Hypothalamus (tissue), 51 donors: Measurements from ENCODE around the gene DCK.
"Not testable (repeated sequence)": the region's sequence is repeated elsewhere in the genome, so short reads cannot be mapped to it uniquely, and the experiment has no call there.

Experiments
- DNase-seq, 51 donors: peaks; one replicate each; lab custom pipeline; 2025; lab: John Stamatoyannopoulos, UW

Gene DCK

GRCh38 chr4:70997546-70997945 lies 4.1 kb downstream of the DCK start:
- DNase-seq: no peak

DNA sequence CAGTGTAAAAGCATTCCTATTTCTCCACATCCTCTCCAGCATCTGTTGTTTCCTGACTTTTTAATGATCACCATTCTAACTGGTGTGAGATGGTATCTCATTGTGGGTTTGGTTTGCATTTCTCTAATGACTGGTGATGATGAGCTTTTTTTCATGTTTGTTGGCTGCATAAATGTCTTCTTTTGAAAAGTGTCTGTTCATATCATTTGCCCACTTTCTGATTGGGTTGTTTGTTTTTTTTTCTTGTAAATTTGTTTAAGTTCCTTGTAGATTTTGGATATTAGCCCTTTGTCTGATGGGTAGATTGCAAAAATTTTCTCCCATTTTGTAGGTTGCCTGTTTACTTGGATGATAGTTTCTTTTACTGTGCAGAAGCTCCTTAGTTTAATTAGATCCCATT lies 6.2 kb downstream of the DCK start:
- not testable (repeated sequence) for DNase-seq

GRCh38 chr4:71001363-71001762 lies 7.9 kb downstream of the DCK start:
- not testable (repeated sequence) for DNase-seq

DNA sequence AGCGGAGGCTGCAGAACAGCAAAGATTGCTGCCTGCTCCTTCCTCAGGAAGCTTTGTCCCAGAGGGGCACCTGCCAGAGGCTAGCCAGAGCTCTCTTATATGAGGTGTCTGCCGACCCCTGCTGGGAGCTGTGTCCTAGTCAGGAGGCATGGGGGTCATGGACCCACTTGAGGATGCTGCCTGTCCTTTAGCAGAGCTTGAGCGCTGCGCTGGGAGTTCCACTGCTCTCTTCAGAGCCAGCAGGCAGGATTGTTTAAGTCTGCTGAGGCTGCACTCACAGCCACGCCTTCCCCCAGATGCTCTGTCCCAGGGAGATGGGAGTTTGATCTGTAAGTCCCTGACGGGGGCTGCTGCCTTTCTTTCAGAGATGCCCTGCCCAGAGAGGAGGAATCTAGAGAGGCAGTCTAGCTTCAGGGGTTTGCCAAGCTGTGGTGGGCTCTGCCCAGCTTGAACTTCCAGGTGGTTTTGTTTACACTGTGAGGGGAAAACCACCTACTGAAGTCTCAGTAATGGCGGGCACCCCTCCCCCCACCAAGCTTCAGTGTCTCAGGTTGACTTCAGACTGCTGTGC lies 10.9 kb downstream of the DCK start:
- DNase-seq: no peak

- DNase-seq: not testable (repeated sequence)
These were observed 11.6 kb downstream of the DCK start for GRCh38 chr4:71005025-71005424.

GRCh38 chr4:71006203-71006907 lies 12.9 kb downstream of the DCK start:
- no peak for DNase-seq

GRCh38 chr4:71008196-71008595 lies 14.7 kb downstream of the DCK start:
- DNase-seq: no peak

GRCh38 chr4:71009086-71009485 lies 15.6 kb downstream of the DCK start:
- no peak for DNase-seq

DNA sequence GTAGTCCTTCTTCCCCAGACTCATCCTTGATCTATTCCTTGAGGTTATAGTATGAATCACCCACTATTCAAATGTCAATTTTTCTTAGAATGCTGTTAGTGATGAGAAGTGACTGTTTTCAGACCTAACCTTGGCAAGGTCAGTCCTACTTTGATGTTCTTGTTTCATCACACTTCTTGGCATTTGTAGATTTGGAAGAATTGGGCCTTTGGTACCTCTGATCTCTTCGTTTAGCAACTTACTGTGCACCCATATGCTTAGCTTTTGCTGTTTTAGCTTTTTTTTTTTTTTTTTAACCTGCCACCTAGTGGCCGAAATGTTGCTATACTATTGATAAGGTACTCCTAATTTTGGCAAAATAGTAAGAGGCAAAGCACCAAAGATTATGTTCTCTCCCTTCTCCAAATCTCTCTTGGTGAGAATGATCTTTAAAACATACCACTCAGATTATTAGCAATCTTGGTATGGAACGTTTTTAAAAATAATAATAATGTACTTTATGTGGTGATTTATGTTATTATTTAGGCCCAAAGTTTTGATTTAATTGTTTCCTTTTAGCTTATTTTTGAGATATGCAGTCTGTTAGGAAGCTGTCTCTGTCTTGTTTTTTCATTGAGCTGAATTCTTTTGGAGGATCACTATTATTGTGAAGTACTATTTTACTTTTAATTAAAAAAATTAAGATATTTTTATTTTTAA lies 16.6 kb downstream of the DCK start:
- DNase-seq: peak in 1 of 51 donors; percentile 24

DNA sequence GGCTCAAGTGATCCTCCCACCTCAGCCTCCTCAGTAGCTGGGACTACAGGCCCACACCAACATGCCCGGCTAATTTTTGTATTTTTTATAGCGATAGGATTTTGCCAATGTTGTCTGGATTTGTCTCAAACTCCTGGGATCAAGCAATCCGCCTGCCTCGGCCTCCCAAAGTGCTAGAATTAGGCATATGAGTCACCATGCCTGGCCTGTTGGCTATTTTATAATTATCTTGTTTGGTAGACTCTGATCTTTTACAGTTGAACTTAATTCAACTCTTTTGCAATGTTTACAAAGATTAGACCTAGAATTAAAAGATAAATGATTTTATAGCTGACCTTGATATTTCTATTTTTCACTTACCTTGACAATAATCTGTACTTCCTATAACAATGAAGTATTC lies 18.0 kb downstream of the DCK start:
- DNase-seq: no peak

GRCh38 chr4:71017391-71017790 lies 23.9 kb downstream of the DCK start:
- not testable (repeated sequence) for DNase-seq

- no peak for DNase-seq
These were observed 27.2 kb downstream of the DCK start for GRCh38 chr4:71020611-71021010.

DNA sequence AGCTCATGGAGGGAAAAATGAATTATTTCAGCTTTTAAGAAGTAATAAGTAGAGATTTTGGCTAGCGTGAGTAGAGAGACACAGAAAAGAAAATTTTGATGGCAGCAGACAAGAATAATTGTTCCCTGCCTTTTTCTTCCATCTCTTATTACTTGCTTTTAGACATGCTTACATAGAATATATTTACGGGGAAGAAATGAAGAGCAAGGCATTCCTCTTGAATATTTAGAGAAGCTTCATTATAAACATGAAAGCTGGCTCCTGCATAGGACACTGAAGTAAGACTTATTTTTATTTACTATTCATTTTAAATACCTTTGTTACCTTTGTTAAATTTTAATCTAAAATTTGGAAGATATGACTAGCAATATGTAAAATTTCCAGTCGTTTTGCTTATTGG lies 32.2 kb downstream of the DCK start:
- DNase-seq: no peak

- no peak for DNase-seq
These were observed 32.6 kb downstream of the DCK start for GRCh38 chr4:71026086-71026485.

GRCh38 chr4:71027611-71028010 lies 34.2 kb downstream of the DCK start:
- DNase-seq: no peak

DNA sequence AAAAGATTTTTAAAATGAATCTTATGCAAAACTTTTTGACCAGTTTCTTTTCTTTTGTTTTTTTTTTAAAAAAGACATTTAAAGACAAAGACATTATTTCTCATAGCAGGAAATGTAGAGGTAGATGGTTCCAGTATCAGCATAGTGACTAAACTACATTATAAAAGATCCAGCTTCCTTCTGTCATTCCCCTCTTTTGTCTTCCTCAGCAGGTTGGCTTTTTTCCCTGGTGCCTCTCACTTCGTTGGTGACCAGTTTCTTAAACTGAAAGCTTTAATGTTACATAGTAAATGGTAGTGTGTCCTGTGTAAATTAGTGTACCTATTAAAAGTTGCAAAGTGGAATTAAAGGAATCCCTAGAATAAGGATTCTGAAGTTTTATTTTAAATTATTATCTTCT lies 36.1 kb downstream of the DCK start:
- DNase-seq: no peak

- DNase-seq: peak in 1 of 51 donors; percentile 4
These were observed 38.7 kb downstream of the DCK start for GRCh38 chr4:71032106-71032505.

- DNase-seq: no peak
These were observed 51.8 kb downstream of the DCK start for GRCh38 chr4:71045256-71045655.

- DNase-seq: no peak
These were observed 55.9 kb downstream of the DCK start for GRCh38 chr4:71049395-71049794.

DNA sequence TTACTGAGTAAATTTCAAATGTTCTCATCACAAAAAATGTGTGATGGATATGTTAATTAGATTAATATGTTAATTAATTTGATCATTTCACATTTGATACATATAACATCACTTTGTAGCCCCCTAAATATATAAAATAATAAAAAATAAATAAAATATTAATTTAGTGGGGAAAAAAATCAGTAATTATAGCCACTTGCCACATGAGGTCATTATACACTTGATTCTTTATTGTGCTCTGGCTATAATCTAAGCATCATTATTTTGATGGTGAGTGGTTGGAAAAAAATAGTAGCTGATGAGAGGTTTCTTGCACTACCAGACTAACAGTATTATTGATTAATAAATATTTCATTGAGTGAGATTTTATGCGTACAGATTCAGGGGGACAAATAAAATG lies 57.4 kb downstream of the DCK start:
- DNase-seq: no peak

DNA sequence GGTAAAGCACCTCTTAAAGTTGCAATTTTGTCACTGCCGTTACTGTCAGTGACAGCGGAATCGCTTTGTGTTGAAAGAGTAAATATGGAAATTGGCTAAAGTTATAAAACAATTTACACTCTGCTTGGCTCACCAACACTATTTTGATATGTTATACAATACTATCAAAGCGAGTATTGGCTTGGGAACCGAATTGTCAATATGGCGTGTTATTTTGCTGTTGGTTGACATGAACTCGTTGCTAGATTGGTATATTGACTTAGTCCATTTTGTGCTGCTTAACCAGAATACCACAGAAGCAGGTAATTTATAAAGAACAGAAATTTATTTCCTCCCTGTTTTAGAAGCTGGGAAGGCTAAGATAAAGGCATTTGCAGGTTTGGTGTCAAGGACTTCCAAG lies 58.6 kb downstream of the DCK start:
- no peak for DNase-seq

- DNase-seq: no peak
These were observed 59.3 kb downstream of the DCK start for GRCh38 chr4:71052716-71053115.
